Posterior cingulate gyrus (tissue), 11 donors: ENCODE results near the gene EI24.
"Not testable (repeated sequence)": the region's sequence is repeated elsewhere in the genome, so short reads cannot be mapped to it uniquely, and the experiment has no call there.

Experiments
- DNase-seq, 10 donors: peaks; one replicate each; pipeline versions ENCODE4 v3.0.0 to v3.0.0-alpha.2; 2020 to 2021; ENCODE audit warnings: mixed read lengths in 3 of 10
- intact Hi-C: fragments of 100-400 bp; cut with DNase I; formaldehyde crosslinking; loops from one replicate; pipeline ENCODE4 v1.15.1; 2023

The EI24 gene

GRCh38 chr11:125568970-125569914, at the start of gene EI24:
TSS of gene EI24 (plus strand) at chr11:125569477. CDS start at chr11:125572528, 3,051 bp downstream.
- intact Hi-C loops, result loop anchor here (1.0 kb wide), 2 partner anchors 23 to 73 kb away; partner anchors contain the start of genes FEZ1 and STT3A
- peak; percentile 80 to 99 (median 92) for DNase-seq

GRCh38 chr11:125519860-125520834, 49.1 kb upstream of the EI24 start:
- intact Hi-C loops, result no loop called here

DNA sequence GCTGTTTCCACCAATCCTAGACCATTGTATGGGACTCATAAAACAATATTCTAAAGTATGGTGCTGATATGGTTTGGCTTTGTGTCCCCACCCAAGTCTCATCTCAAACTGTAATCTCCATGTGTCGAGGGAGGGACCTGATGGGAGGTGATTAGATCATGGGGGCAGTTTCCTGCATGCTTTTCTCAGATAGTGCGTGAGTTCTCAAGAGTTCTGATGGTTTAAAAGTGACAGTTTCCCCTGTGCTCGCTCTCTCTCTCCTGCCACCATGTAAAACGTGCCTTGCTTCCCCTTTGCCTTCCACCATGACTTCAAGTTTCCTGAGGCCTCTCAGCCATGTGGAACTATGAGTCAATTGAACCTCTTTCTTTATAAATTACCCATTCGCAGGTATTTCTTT, 44.0 kb upstream of the EI24 start:
- no peak for DNase-seq
- intact Hi-C loops, result no loop called here

More at GRCh38 chr11:125519860-125520834, 49.1 kb upstream of the EI24 start:
- DNase-seq, result no peak

DNA sequence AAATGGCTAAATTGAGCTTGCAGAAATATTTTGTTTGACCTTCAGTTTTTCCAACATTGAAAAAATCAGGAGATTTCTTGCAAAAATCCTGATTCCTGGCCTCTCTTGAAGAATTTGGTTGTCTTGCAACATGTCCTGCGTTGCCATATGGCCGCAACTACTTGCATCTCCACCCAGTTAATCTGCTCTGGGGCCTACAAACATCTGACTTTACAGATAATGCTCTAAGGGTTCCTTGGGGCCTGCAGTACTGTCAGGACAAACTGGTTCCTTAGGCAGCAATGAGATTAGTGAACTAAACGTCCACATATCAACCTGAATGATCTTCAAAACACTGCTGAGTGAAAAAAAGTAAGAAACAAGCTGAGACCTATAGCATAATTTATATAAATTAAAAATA, 36.6 kb upstream of the EI24 start:
- intact Hi-C loops, result no loop called here
- DNase-seq, result no peak

- no peak for DNase-seq
- intact Hi-C loops, result no loop called here
Observed at GRCh38 chr11:125535585-125535984, 33.7 kb upstream of the EI24 start.

DNA sequence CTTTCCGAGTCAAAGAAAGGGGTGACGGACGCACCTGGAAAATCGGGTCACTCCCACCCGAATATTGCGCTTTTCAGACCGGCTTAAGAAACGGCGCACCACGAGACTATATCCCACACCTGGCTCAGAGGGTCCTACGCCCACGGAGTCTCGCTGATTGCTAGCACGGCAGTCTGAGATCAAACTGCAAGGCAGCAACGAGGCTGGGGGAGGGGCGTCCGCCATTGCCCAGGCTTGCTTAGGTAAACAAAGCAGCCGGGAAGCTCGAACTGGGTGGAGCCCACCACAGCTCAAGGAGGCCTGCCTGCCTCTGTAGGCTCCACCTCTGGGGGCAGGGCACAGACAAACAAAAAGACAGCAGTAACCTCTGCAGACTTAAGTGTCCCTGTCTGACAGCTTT, 32.4 kb upstream of the EI24 start:
- DNase-seq, intact Hi-C loops: not testable (repeated sequence)

GRCh38 chr11:125542709-125543108, 26.6 kb upstream of the EI24 start:
- DNase-seq, result no peak
- intact Hi-C loops, result no loop called here

DNA sequence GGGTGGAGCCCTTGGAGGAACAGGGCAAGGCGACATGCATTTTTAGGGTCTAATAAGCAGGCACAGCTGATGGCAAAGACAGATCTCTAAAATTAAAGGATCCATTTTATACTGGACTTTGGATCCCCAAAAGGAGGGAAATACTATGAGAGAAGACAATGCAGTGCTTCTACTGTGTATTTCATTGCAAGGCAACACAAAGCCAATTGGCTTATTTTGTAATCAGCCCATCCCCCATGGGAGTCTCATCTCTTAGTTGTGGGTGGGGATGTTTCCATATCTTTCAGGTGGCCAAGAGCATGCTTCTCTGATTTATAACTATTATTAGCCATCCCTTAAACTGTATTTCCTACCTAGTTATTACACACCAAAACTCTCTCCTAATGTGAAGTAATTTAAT, 18.5 kb upstream of the EI24 start:
- intact Hi-C loops, result no loop called here
- no peak for DNase-seq

DNA sequence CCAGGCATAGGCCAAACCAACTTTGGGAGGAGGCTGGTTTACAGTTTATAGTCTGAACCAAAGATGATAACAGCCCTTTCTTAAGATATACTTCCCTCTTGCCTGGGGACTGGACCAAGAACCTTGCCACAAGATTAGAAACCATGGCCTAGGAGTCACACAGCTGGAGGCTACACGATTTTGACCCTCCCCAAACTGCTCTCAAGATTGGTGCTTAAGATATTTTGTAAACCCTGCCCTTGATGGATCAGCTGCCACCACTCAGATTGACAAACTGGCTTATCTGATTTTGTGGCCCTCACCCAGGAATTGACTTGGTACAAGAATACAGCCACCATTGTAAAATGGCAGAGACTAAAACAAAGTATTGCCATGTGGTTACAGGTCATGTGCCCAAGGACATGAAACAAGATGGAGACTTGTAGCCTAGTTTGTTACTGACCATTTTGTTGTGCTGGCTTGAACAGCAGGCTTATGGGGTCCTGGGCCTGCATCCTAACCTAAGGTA, 17.4 kb upstream of the EI24 start:
- DNase-seq, result no peak
- intact Hi-C loops, result no loop called here

DNA sequence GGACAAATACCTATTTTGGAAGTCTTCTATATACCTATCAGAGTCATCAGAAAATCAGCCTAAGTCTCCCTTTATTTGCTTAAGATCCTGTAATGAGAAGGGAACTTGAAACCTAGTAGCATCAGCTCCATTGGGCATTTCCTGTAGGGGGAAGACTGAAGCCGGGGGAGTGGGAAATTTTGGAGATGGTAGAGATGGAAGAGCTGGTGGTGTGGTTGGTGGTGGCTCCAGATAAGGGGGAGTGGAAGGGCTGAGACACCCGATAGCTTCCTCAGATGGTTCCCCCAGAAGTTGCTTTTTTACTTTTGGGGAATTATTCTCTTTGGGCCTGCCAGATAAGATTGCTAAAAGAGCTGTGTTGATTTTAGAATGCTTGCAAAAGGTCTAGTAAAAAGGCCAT, 16.4 kb upstream of the EI24 start:
- intact Hi-C loops, result no loop called here
- no peak for DNase-seq

- intact Hi-C loops, result no loop called here
- DNase-seq, result no peak
Observed at GRCh38 chr11:125553357-125553756, 15.9 kb upstream of the EI24 start.

DNA sequence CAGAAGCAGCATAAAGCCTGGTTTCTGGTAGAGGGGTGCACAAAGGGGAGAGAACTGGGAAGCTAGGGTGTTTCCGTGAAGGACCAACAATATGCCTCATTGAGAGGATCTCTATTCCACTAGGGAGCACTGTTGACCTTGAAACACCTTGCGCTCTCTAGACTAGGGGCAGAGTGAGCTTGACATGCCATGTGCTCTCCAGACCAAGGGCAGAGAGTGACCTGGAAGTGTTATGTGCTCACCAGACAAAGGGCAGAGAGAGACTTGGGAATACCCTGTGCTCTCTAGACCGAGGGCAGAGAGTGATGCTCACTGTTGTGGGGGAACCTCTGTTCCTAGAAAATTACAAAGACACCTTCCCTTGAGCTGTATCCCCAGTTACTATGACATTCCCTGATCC, 15.2 kb upstream of the EI24 start:
- DNase-seq, result no peak
- intact Hi-C loops, result no loop called here

DNA sequence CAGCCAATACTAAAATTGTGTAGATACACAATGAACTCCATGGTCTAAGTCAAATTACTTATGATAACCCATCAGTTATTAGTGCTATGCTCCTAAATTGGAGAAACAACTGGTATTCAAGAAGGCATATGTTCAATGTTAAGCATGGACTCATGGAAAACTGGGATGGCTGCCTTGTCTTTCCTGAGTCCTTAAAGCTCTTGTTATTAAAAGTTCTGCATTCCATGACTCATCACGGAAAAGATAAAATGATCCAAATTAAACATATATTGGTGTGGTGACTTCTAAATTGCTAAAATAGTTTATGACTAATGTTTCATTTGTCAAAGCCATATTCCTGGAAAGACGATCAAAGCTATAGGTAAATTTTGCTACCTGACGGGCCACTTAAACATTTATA, 9.4 kb upstream of the EI24 start:
- no peak for DNase-seq
- intact Hi-C loops, result no loop called here

- intact Hi-C loops, result no loop called here
- no peak for DNase-seq
Observed at GRCh38 chr11:125561924-125562323, 7.4 kb upstream of the EI24 start.

DNA sequence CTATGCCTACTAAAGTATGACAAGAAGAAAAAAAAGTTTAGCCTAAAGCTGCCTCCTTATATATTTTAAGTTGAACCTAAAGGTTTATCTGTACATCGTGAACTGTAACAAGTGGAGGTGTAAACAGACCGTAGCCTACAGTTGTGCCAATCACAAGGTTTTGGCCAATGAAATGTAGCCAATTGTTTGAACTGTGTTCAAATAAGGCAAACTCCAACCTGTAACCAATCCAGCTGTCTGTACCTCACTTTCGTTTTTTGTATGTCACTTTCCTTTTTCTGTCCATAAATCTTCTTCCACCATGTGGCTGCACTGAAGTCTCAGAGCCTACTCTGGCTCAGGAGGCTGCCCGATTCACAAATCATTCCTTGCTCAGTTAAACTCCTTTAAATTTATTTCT, 6.8 kb upstream of the EI24 start:
- intact Hi-C loops, result no loop called here
- no peak for DNase-seq

GRCh38 chr11:125564357-125564756, 4.9 kb upstream of the EI24 start:
- DNase-seq, result no peak
- intact Hi-C loops, result no loop called here

DNA sequence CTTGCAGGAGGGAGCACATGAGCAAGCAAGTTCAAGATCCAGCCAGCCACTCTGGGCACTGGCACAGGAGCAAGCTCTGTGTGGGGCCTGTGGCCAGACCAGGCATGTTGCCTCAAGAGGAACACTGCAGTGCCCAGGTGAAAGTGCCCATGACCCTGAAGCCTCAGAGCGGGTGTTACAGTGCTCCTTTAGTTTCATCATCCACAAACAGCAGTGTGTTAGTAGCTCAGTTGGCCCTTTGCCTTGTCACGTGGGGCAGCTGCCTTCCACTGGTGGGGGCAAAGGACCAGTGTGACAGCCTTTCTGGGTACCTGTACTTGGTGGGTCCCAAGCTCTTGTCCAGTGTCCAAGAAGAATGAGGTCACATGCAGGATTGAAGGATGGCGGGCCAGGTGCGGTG, 3.0 kb upstream of the EI24 start:
- intact Hi-C loops, result no loop called here
- DNase-seq, result no peak

- DNase-seq, result no peak
- intact Hi-C loops, result loop anchor here (1.0 kb wide), 2 partner anchors 22 to 74 kb away; partner anchors contain the start of genes FEZ1 and STT3A
Observed at GRCh38 chr11:125569915-125570621, 791 bp downstream of the EI24 start.

- no peak for DNase-seq
- intact Hi-C loops, result no loop called here
Observed at GRCh38 chr11:125570952-125571351, 1.7 kb downstream of the EI24 start.

- DNase-seq, result no peak
- intact Hi-C loops, result no loop called here
Observed at GRCh38 chr11:125572916-125573315, 3.6 kb downstream of the EI24 start.
